Tibial nerve (tissue), 4 donors: Measurements from ENCODE around the gene VAMP8.

ENCODE experiments used
- CTCF ChIP-seq, 5 experiments: fragments of 200-600 bp in 3 of 5; fragments of 450-650 bp in 2 of 5; sonication (generic) in 3 of 5; IDR thresholded peaks; one replicate each; pipeline ENCODE4 v1.5.1; 2016 to 2019; ENCODE audit warnings: antibody characterized with exemption in 5 of 5, mild to moderate bottlenecking in 3 of 5, moderate library complexity in 2 of 5
- EP300 ChIP-seq, 2 donors: sonication (generic); formaldehyde crosslinking; IDR thresholded peaks; one replicate each; pipeline ENCODE4 v1.6.1; 2017; ENCODE audit warnings: antibody characterized with exemption in 2 of 2, mild to moderate bottlenecking in 1 of 2
- POLR2A ChIP-seq, 2 donors: fragments of 450-650 bp; IDR thresholded peaks; one replicate each; pipeline ENCODE4 v1.6.1; 2017; ENCODE audit warnings: antibody characterized with exemption in 2 of 2, mild to moderate bottlenecking in 2 of 2, moderate library complexity in 2 of 2

GRCh38 chr2:85597241-85597640, 19.9 kb downstream of the VAMP8 start:
- TF ChIP-seq CTCF (IDR thresholded peaks at IDR 0.05), result no peak
- no peak for TF ChIP-seq POLR2A (IDR thresholded peaks at IDR 0.05)
- no peak for TF ChIP-seq EP300 (IDR thresholded peaks at IDR 0.05)
